ENCODE measurements around the gene PIM2.

The PIM2 gene

DNA sequence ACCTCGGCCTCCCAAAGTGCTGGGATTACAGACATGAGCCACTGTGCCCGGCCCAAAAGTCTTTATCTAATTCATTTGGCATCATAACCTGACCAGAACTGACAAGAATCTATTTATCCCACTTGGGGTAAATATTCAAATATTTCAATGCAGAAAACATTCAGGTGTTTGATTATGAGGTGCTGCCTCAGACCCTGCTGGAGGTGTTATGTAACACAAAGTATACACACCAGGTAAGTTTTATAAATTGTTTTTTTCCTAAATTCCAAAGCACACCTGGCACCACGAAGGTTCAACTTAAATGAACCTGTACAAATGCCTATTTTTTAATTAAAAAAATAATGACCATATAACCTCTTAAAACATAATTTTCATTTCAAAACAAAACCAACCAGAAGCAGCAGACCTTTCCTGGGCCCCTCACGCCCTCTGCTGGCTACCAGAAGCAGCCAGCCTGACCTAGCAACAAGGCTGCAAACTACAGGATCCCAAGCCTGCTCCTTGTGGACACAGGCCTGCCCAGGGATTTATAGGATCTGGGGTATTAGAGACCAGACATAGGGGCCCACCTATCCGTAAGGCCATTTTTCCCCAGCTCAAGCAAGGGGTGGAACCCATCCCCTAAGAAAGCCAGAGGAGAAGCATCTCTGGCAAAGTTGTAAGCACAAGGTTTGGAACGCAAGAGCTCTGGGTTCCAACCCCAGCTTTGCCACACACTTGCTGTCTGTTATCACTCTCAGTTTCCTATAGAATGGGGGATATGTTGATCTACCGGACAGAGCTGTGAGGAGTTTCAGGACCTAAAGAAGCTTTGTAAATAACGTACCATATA lies 26.9 kb upstream of the PIM2 start:
- ChIA-PET POLR2A (no interaction called here), CTCF (interaction anchor here (0.7 to 0.9 kb wide), 2 partner anchors 9 to 98 kb away, joined by 3 to 4 read pairs; no protein-coding TSS in a partner anchor)
- DNase-seq (ENCODE audit: extremely low spot score) = peak; percentile 77
- TF ChIP-seq CTBP1 (IDR thresholded peaks at IDR 0.05; ENCODE audit: borderline replicate concordance) = no peak
- TF ChIP-seq SUZ12 (IDR thresholded peaks at IDR 0.05) = no peak
- TF ChIP-seq SP1 (IDR thresholded peaks at IDR 0.05) = no peak
- TF ChIP-seq ELF4 (IDR thresholded peaks at IDR 0.05) = no peak
- no peak for TF ChIP-seq NFRKB (IDR thresholded peaks at IDR 0.05)
- no peak for TF ChIP-seq FOXA1 (IDR thresholded peaks at IDR 0.05)
- no peak for TF ChIP-seq HDGF (IDR thresholded peaks at IDR 0.05; ENCODE audit: borderline replicate concordance)
- no peak for TF ChIP-seq TARDBP (IDR thresholded peaks at IDR 0.05)
- TF ChIP-seq BHLHE40 (IDR thresholded peaks at IDR 0.05; ENCODE audit: borderline replicate concordance) = no peak
- TF ChIP-seq L3MBTL2 (conservative IDR thresholded peaks at IDR 0.05) = no peak
- TF ChIP-seq FOXM1 (IDR thresholded peaks at IDR 0.05; ENCODE audit: borderline replicate concordance) = no peak
- no peak for TF ChIP-seq FOXK2 (IDR thresholded peaks at IDR 0.05)
- TF ChIP-seq, protein P1, sequence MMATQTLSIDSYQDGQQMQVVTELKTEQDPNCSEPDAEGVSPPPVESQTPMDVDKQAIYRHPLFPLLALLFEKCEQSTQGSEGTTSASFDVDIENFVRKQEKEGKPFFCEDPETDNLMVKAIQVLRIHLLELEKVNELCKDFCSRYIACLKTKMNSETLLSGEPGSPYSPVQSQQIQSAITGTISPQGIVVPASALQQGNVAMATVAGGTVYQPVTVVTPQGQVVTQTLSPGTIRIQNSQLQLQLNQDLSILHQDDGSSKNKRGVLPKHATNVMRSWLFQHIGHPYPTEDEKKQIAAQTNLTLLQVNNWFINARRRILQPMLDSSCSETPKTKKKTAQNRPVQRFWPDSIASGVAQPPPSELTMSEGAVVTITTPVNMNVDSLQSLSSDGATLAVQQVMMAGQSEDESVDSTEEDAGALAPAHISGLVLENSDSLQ (IDR thresholded peaks at IDR 0.05) = no peak
- no peak for TF ChIP-seq ARNT (IDR thresholded peaks at IDR 0.05)
- TF ChIP-seq ZNF384 (IDR thresholded peaks at IDR 0.05) = no peak
- no peak for TF ChIP-seq LEF1 (IDR thresholded peaks at IDR 0.05; ENCODE audit: borderline replicate concordance)

DNA sequence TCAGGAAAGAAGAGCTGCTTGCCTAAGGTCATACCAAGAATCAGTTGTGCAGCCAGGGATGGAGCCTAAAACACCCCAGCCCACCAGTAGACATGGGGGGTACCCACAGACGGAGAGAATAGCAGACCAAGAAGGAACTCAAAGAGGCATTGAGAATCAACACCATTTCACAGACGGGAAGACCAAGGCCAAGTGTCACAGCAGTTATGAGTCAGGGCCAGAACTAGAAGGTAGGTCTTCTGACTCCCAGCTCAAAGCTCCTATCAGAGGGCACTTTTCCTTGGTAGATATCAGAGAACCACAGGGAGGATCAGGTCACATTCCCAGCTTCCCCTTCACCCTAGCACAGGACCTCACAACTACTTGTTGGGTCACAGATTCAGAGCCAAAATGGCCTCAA lies 24.1 kb upstream of the PIM2 start:
- ChIA-PET CTCF (no interaction called here), POLR2A (no interaction called here)
- no peak for DNase-seq (ENCODE audit: extremely low spot score)
- TF ChIP-seq NFRKB (IDR thresholded peaks at IDR 0.05) (no peak), SP1 (IDR thresholded peaks at IDR 0.05) (no peak), FOXA1 (IDR thresholded peaks at IDR 0.05) (no peak)

DNA sequence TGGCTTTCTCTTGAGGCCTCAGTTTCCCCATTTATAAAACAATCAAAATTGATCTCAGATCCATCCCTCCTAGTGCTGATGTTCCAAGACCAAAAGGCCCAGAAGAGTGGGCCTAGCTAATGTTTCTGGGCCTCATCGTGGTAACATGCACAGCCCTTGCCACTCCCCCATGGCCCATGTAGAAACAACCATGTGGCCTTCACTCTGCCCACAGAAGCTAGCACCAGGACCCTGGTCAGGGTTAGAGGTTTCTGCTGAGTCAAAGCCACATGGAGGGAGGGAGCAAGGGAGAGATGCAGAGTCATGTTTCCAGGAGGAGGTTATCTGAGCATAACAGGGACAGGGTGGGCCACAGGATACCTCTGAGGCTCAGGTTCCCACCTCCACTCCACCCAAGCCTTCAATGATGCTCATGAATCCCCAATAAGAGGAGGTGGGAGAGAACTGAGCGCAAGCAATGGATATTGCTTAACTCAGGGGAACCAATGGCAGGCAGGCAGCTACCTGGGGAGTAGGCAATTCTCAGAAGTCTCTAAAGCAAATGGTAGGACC lies 21.7 kb upstream of the PIM2 start:
- CTCF ChIA-PET = interaction anchor here (0.7 to 0.8 kb wide), 2 partner anchors 10 to 167 kb away, joined by 3 read pairs; no protein-coding TSS in a partner anchor
- no peak for TF ChIP-seq ELF4 (IDR thresholded peaks at IDR 0.05)
- no peak for TF ChIP-seq NFRKB (IDR thresholded peaks at IDR 0.05)
- no peak for TF ChIP-seq LEF1 (IDR thresholded peaks at IDR 0.05; ENCODE audit: borderline replicate concordance)
- POLR2A ChIA-PET = no interaction called here
- DNase-seq (ENCODE audit: extremely low spot score) = no peak

DNA sequence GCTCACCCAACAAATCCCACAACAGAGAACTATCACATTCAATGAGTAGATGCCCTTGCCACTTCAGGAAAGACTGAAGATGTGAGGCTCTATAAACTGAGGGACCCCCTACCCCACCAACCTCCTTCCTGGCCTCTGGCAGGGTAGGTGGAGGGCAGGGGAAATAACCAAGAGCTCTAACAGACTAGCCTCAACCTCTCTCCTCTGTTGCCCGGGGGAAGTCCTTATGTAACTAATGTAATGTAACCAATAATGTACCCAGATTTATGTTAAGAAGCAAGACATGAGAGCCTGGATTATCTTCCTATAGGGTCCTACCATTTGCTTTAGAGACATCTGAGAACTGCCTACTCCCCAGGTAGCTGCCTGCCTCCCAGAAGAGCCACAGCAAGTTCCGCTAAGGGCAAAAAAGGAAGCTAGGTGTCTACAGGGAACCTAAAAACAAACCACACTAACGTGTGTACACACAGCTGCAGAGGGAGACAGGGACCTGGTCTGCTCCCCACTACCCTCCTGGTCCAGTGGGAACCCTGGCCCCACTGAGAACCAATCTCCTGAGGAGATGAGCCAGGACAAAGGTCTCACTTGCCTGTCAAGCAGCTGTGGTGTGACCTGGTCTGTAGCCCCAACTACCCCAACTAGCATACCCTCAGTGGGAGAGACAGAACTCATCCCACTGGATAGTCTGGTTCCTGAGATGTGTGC lies 20.9 kb upstream of the PIM2 start:
- TF ChIP-seq BHLHE40 (IDR thresholded peaks at IDR 0.05; ENCODE audit: borderline replicate concordance) (no peak), TARDBP (IDR thresholded peaks at IDR 0.05) (no peak), FOXK2 (IDR thresholded peaks at IDR 0.05) (no peak), ELF4 (IDR thresholded peaks at IDR 0.05) (no peak), CTBP1 (IDR thresholded peaks at IDR 0.05; ENCODE audit: borderline replicate concordance) (no peak), SP1 (IDR thresholded peaks at IDR 0.05) (no peak), L3MBTL2 (conservative IDR thresholded peaks at IDR 0.05) (no peak), NFRKB (IDR thresholded peaks at IDR 0.05) (no peak), SUZ12 (IDR thresholded peaks at IDR 0.05) (no peak), ZNF384 (IDR thresholded peaks at IDR 0.05) (no peak)
- TF ChIP-seq, protein P1 (IDR thresholded peaks at IDR 0.05) = no peak
- DNase-seq (ENCODE audit: extremely low spot score) = no peak
- POLR2A ChIA-PET = no interaction called here
- CTCF ChIA-PET = interaction anchor here (0.7 to 0.8 kb wide), 2 partner anchors 9 to 167 kb away, joined by 3 read pairs; no protein-coding TSS in a partner anchor

DNA sequence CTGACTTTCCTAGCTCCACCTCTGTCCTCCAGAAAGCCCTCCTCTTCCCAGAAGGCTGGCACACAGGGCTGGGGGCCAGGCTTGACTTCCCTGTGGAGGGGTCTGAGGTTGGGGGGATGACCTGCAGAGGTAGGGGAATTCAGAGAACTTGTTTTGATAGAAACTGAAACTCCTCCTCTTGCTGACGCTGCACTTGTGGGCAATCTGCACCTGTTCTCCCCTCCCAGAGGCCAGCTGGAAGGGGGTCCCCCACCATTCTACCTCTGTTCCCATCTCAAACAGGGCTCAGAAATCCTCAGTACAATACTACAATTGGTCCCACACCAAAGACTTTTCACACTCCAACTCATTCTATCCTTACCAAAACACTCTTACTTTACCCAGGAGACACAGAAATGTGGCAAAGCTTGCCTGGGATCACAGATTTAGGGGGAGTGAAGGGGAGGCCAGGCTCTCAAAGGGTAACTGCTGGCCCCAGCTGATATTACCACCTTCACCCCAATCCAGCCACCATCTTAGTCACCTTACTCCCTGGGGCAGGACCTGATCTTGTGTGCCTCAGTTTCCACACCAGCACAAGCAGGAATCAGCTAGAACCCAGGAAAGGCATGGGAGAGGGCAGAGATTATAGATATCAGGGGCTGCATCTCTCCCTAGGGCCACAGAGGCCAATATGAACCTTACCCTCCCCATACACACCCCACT lies 20.0 kb upstream of the PIM2 start:
- POLR2A ChIA-PET = no interaction called here
- CTCF ChIA-PET = interaction anchor here (0.7 kb wide), 1 partner anchor 168 kb away, joined by 3 read pairs; no protein-coding TSS in a partner anchor
- DNase-seq (ENCODE audit: extremely low spot score) = no peak
- TF ChIP-seq, protein P1 (IDR thresholded peaks at IDR 0.05) = no peak
- TF ChIP-seq SUZ12 (IDR thresholded peaks at IDR 0.05) = no peak
- no peak for TF ChIP-seq BHLHE40 (IDR thresholded peaks at IDR 0.05; ENCODE audit: borderline replicate concordance)
- TF ChIP-seq L3MBTL2 (conservative IDR thresholded peaks at IDR 0.05) = no peak
- no peak for TF ChIP-seq ZNF384 (IDR thresholded peaks at IDR 0.05)
- TF ChIP-seq ARNT (IDR thresholded peaks at IDR 0.05) = no peak
- TF ChIP-seq SP1 (IDR thresholded peaks at IDR 0.05) = no peak
- no peak for TF ChIP-seq LEF1 (IDR thresholded peaks at IDR 0.05; ENCODE audit: borderline replicate concordance)
- TF ChIP-seq ELF4 (IDR thresholded peaks at IDR 0.05) = no peak
- no peak for TF ChIP-seq NFRKB (IDR thresholded peaks at IDR 0.05)
- TF ChIP-seq CTBP1 (IDR thresholded peaks at IDR 0.05; ENCODE audit: borderline replicate concordance) = no peak
- TF ChIP-seq FOXK2 (IDR thresholded peaks at IDR 0.05) = no peak
- TF ChIP-seq HDGF (IDR thresholded peaks at IDR 0.05; ENCODE audit: borderline replicate concordance) = no peak
- TF ChIP-seq FOXM1 (IDR thresholded peaks at IDR 0.05; ENCODE audit: borderline replicate concordance) = no peak
- no peak for TF ChIP-seq TARDBP (IDR thresholded peaks at IDR 0.05)
- no peak for TF ChIP-seq FOXA1 (IDR thresholded peaks at IDR 0.05)
